ENCODE results near the gene NKAIN4. TPM values are rescaled to one million over a fixed set of nuclear protein-coding genes. Genes with fewer than 3 reads are reported as not detected.

The NKAIN4 gene
- total and polyA plus RNA-seq, 2 donors from 2014 or later, result 29.7 to 107 TPM

DNA sequence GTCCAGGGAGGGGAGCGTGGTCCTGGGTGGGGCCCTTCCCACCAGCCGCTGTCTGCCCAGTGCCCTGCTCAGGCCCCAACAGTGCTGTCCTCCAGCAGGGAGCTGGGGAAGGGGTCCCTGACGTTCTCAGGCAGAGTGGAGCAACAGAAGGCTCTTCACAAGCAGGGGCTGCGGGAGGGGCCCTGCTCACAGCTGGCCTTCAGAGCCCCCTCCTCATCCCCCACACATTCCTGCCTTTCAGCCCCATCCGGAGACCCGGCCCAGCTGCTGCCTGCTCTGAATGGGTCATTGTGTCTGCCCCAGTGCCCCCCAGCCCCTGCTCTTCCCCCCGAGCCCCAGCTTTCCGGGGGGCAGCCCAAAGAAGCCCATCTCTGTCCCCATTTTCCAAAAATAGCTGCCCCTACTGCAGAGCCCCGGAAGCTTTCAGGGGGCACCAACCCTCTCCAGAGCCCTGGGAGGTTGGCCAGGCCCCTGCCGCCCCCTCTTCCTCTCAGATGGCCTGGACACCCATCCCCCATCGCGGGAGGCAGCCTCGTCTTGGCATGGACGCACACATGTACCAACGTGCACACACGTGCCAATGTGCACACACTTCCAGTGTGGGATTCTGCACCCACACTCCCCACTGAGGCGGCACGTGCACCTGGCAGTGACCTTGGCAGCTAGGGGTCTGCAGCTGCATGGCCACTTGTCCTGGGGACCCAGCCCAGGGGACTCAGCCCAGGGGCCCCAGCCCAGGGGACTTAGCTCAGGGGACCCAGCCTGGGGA lies 42.5 kb upstream of the NKAIN4 start:
- DNase-seq (peak in 2 of 5 donors; percentile 54 to 62), FAIRE-seq (no peak)
- Histone ChIP-seq H3K4me3 (ENCODE audit: low read length in 3 of 3) (no peak overlapping the region), H3K9ac (ENCODE audit: low read length in 3 of 3) (no peak overlapping the region), H3K27me3 (ENCODE audit: control insufficient read depth, insufficient read depth, low read length) (peaks cover 3% of the 10 kb centered on the region), H3K36me3 (ENCODE audit: control insufficient read depth in 2 of 3, insufficient read depth in 3 of 3, low read length in 3 of 3) (no peaks in the 10 kb centered on the region), H3K9me3 (ENCODE audit: control insufficient read depth in 2 of 3, insufficient read depth in 1 of 3, low read length in 3 of 3) (peaks cover 0 to 3% (median 0%) of the 10 kb centered on the region in 3 donors), H3K27ac (ENCODE audit: low read depth in 2 of 2, low read length in 2 of 2) (no peak overlapping the region), H3K4me1 (ENCODE audit: control insufficient read depth in 2 of 3, insufficient read depth in 2 of 3, low read depth in 1 of 3, low read length in 3 of 3) (no peaks in the 10 kb centered on the region)
- TF ChIP-seq, protein P1, sequence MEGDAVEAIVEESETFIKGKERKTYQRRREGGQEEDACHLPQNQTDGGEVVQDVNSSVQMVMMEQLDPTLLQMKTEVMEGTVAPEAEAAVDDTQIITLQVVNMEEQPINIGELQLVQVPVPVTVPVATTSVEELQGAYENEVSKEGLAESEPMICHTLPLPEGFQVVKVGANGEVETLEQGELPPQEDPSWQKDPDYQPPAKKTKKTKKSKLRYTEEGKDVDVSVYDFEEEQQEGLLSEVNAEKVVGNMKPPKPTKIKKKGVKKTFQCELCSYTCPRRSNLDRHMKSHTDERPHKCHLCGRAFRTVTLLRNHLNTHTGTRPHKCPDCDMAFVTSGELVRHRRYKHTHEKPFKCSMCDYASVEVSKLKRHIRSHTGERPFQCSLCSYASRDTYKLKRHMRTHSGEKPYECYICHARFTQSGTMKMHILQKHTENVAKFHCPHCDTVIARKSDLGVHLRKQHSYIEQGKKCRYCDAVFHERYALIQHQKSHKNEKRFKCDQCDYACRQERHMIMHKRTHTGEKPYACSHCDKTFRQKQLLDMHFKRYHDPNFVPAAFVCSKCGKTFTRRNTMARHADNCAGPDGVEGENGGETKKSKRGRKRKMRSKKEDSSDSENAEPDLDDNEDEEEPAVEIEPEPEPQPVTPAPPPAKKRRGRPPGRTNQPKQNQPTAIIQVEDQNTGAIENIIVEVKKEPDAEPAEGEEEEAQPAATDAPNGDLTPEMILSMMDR (IDR thresholded peaks at IDR 0.05; ENCODE audit: borderline replicate concordance, extremely low read depth, insufficient read depth), result no peak
- intact Hi-C loops (cut with DNase I), result no loop called here

DNA sequence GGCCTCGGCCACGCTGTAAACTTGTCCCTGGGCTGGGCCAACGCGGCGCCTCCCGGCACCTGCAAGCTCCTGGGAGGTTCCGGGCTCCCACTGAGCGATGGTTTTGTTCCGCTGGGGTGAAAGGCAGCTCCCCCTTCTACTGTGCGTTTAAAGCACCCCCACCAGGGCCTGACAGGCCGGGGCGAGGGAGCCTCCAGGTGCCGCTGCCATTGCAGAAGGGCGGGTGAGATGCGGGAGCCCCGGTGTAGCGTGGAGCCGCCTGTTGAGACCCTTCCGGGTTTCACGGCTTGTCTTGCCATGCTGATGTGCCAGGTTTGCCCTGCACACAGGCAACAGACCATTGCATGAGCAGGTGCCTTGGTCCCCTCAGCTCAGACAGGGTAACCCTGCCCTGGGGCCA lies 41.6 kb upstream of the NKAIN4 start:
- FAIRE-seq (no peak), DNase-seq (no peak)
- peaks cover 3% of the 10 kb centered on the region for H3K27me3 ChIP-seq (ENCODE audit: control insufficient read depth, insufficient read depth, low read length)
- no peak overlapping the region for H3K9ac ChIP-seq (ENCODE audit: low read length in 3 of 3)
- no peak overlapping the region for H3K4me3 ChIP-seq (ENCODE audit: low read length in 3 of 3)
- H3K27ac ChIP-seq (ENCODE audit: low read depth in 2 of 2, low read length in 2 of 2), result no peak overlapping the region
- TF ChIP-seq, protein P1 (IDR thresholded peaks at IDR 0.05; ENCODE audit: borderline replicate concordance, extremely low read depth, insufficient read depth), result no peak
- no peaks in the 10 kb centered on the region for H3K36me3 ChIP-seq (ENCODE audit: control insufficient read depth in 2 of 3, insufficient read depth in 3 of 3, low read length in 3 of 3)
- intact Hi-C loops (cut with DNase I), result no loop called here
- peaks cover 0 to 3% (median 0%) of the 10 kb centered on the region in 3 donors for H3K4me1 ChIP-seq (ENCODE audit: control insufficient read depth in 2 of 3, insufficient read depth in 2 of 3, low read depth in 1 of 3, low read length in 3 of 3)
- H3K9me3 ChIP-seq (ENCODE audit: control insufficient read depth in 2 of 3, insufficient read depth in 1 of 3, low read length in 3 of 3), result no peaks in the 10 kb centered on the region

DNA sequence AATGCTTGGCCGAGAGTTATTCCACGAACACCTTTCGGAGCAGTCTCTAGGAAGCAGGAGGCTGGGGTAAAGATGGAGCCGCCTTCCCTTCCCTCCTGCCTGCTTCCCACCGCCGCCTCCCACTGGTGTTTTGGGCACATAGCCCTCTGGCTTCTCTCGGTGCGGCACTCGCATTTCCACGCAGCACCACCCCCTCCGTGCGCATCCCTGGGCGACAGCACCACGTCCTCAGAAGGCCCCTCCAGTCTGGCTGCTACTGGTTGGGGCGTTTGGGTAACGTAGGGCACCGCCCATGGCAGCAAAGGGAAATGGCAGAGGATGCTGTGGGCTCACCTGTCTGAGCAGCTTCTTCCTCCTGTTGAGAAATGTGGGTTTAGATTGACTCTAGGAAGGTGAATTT lies 41.2 kb upstream of the NKAIN4 start:
- no peak overlapping the region for H3K9ac ChIP-seq (ENCODE audit: low read length in 3 of 3)
- H3K4me1 ChIP-seq (ENCODE audit: control insufficient read depth in 2 of 3, insufficient read depth in 2 of 3, low read depth in 1 of 3, low read length in 3 of 3), result peaks cover 0 to 3% (median 0%) of the 10 kb centered on the region in 3 donors
- no peaks in the 10 kb centered on the region for H3K9me3 ChIP-seq (ENCODE audit: control insufficient read depth in 2 of 3, insufficient read depth in 1 of 3, low read length in 3 of 3)
- no peak overlapping the region for H3K4me3 ChIP-seq (ENCODE audit: low read length in 3 of 3)
- no peak overlapping the region for H3K27ac ChIP-seq (ENCODE audit: low read depth in 2 of 2, low read length in 2 of 2)
- TF ChIP-seq, protein P1 (IDR thresholded peaks at IDR 0.05; ENCODE audit: borderline replicate concordance, extremely low read depth, insufficient read depth), result no peak
- DNase-seq (no peak), FAIRE-seq (no peak)
- no peaks in the 10 kb centered on the region for H3K36me3 ChIP-seq (ENCODE audit: control insufficient read depth in 2 of 3, insufficient read depth in 3 of 3, low read length in 3 of 3)
- H3K27me3 ChIP-seq (ENCODE audit: control insufficient read depth, insufficient read depth, low read length), result peaks cover 3% of the 10 kb centered on the region
- intact Hi-C loops (cut with DNase I), result no loop called here

Data from kidney (tissue), 14 donors.